HG03064 (cell line): ENCODE results near the gene DDIT4L.
"Not testable (repeated sequence)": the region's sequence is repeated elsewhere in the genome, so short reads cannot be mapped to it uniquely, and the experiment has no call there.

Experiments
- ATAC-seq: cut with Tn5 transposase; IDR thresholded peaks from one replicate; pipeline ENCODE4 v1.9.1; 2021; ENCODE audit warnings: low read depth; ENCODE audit not compliant: unreplicated experiment

DDIT4L gene, protein sequence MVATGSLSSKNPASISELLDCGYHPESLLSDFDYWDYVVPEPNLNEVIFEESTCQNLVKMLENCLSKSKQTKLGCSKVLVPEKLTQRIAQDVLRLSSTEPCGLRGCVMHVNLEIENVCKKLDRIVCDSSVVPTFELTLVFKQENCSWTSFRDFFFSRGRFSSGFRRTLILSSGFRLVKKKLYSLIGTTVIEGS

DNA sequence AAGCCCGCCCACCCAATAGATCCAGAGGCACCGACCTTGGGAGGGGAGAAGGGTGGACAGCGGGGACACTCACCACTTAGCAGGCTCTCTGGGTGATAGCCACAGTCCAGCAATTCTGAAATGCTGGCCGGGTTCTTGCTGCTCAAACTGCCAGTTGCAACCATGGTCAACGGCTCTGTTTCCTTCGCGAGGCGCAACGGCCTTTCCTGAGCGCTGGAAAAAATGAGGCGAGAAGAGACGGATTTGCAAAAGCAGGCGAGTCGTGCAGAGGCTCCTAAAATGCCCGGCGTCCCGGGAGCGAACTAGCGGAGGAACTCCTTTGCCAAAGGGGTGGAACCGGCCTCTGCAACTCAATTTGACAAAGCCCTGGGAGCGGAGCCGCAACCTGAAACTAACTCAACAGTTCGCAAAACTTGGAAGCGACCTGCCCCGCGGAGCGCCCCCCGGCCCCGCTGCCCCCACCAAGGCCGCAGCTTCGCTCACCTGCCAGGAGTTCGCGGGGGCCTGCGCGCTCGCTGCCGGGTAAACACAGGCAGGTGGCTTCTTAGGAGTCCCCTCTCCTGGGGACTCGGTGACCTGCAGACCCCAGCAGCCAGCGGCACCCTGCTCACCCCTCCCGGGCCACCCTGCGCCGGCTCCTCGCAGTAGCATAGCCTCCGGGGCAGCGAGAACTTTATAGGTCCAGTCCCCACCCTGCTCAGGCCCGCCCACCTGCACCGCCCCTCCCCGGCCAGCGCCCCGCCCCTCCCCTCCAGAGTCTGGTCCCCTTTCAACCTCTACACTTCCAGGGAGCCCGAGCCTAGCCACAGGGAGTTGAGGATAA lies at the start of gene DDIT4L:
DDIT4L (minus strand) TSS at position 649 of the 823 bp plus-strand sequence; CDS start at position 164, 485 bp downstream.
- no peak for ATAC-seq

DNA sequence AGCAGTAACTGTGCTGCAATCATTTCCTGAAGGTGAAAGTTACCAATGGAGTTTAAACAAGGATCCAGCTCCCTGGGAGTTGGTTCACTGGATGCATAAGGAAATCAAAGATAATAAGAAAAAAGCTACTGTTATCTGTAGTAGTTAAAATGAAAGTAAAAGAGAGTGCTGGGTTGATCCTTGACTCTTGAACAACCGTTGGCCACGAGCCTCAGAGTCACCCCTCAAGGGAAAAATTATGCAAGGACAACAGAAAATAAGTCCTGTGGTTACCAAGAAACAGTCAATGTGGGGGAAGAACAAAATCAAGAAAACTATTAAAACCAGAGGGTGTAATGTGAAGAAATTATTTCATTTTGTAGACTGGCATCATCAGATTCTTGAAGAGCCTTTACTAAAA lies 49.7 kb upstream of the DDIT4L start:
- ATAC-seq: no peak

- no peak for ATAC-seq
Measured at GRCh38 chr4:100224721-100225120, 34.5 kb upstream of the DDIT4L start.

DNA sequence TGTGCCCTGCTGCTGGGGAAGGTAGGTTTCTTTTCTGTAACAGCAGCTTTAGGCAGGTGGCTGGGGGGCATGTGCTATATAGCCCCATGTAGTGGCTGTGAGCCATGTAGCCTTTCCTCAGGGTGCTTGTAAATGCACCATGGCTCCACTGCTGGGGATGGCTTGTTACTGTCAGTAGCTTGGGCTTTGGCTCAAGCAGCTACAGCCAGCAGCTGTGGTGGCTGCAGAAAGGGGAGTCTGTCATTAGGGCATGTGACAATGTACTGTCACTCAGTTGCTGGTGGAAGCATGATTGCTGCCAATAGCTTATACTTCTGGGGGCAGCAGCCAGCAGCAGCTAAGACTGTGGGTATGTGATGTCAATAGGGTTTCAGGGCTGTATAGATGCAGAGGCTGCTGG lies 33.9 kb upstream of the DDIT4L start:
- no peak for ATAC-seq

GRCh38 chr4:100208964-100209363 lies 18.7 kb upstream of the DDIT4L start:
- peak; percentile 89 for ATAC-seq

DNA sequence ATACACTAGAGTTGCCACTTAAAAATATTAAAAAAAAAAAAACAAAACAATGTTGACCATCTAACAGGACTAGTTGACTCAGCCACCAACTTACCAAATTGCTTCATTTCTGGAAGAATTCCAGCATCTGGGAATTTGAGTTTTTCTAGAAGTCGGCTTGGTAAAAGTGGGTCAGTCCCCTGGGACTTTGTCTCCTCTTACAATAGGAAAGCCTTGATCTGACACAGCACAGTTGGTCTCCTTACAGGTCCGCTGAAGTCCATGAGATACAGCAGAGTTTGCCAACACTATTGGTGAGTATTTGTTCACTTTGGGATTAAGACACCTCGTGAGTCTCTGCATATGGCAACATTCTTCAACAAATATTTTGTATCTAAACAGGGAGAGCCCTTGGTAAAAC lies 18.2 kb upstream of the DDIT4L start:
- no peak for ATAC-seq

GRCh38 chr4:100206850-100207249 lies 16.6 kb upstream of the DDIT4L start:
- no peak for ATAC-seq

- no peak for ATAC-seq
Measured at GRCh38 chr4:100198061-100198460, 7.8 kb upstream of the DDIT4L start.

DNA sequence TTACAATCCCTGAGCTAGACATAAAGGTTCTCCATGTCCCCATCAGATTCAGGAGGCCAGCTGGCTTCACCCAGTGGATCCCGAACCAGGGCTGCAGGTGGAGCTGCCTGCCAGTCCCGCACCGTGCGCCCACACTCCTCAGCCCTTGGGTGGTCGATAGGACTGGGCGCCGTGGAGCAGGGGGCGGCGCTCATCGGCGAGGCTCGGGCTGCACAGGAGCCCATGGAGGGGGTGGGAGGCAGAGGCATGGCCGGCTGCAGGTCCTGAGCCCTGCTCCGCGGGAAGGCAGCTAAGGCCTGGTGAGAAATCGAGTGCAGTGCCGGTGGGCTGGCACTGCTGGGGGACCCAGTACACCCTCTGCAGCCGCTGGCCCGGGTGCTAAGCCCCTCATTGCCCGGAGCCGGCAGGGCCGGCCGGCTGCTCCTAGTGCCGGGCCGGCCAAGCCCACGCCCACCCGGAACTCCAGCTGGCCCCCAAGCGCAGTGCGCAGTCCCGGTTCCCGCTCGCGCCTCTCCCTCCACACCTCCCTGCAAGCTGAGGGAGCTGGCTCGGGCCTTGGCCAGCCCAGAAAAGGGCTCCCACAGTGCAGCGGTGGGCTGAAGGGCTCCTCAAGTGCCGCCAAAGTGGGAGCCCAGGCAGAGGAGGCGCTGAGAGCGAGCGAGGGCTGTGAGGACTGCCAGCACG lies 6.3 kb upstream of the DDIT4L start:
- ATAC-seq: not testable (repeated sequence)

- ATAC-seq: no peak
Measured at GRCh38 chr4:100190643-100191600, 654 bp upstream of the DDIT4L start.

- no peak for ATAC-seq
Measured at GRCh38 chr4:100188829-100189228, 1.4 kb downstream of the DDIT4L start.

DNA sequence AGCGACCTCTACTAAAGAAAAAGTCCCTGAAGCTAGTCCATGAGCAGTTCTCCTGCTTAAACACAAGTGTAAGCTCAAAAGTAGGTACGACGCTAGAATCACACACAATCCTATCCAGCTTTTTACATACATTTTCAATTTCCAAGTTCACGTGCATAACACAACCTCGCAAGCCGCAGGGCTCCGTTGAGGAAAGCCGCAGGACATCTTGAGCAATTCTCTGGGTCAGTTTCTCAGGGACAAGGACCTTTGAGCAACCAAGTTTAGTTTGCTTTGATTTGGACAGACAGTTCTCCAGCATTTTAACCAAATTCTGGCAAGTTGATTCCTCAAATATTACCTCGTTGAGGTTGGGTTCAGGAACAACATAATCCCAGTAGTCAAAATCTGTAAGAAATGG lies 2.5 kb downstream of the DDIT4L start:
- ATAC-seq: no peak

DNA sequence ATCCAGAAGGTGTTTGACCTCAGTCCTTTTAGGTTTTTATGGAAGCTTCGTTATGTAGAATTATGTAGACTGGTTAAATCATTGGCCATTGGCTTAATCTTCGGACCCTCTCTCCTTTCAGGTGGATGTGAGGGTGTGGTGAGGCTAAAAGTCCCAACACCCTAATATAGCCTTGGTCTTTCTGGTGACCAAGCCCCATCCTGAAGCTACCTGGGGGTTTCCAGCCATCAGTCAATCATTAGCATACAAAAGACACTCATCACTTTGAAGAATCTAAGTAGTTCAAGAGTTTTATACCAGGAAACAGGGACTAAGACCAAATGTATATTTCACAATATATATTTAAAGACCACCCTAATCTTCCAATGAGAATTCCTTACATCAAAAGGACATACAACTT lies 5.5 kb downstream of the DDIT4L start:
- ATAC-seq: no peak

- ATAC-seq: no peak
Measured at GRCh38 chr4:100177855-100178254, 12.4 kb downstream of the DDIT4L start.

DNA sequence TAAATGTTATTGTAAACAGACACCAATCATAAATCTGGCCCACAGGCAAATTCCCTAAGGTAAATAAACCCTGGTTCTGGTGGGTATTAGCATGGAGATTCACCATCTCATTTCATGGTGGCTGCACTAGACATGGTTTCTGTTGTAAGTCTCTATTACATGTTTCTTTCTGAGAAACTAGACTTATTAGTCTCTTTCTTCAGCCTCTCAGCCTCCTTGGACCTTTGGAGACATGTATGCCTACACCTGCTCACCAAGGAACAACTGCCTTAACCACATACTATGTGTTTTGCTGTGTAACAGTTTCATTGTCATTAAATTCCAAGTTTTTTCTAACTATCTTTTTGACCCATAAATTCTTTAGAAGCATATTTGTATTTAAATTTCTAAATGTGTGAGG lies 13.1 kb downstream of the DDIT4L start:
- ATAC-seq: no peak

GRCh38 chr4:100175858-100176257 lies 14.4 kb downstream of the DDIT4L start:
- no peak for ATAC-seq

- no peak for ATAC-seq
Measured at GRCh38 chr4:100174985-100175383, 15.3 kb downstream of the DDIT4L start.

- ATAC-seq: no peak
Measured at GRCh38 chr4:100170986-100171385, 19.3 kb downstream of the DDIT4L start.

DNA sequence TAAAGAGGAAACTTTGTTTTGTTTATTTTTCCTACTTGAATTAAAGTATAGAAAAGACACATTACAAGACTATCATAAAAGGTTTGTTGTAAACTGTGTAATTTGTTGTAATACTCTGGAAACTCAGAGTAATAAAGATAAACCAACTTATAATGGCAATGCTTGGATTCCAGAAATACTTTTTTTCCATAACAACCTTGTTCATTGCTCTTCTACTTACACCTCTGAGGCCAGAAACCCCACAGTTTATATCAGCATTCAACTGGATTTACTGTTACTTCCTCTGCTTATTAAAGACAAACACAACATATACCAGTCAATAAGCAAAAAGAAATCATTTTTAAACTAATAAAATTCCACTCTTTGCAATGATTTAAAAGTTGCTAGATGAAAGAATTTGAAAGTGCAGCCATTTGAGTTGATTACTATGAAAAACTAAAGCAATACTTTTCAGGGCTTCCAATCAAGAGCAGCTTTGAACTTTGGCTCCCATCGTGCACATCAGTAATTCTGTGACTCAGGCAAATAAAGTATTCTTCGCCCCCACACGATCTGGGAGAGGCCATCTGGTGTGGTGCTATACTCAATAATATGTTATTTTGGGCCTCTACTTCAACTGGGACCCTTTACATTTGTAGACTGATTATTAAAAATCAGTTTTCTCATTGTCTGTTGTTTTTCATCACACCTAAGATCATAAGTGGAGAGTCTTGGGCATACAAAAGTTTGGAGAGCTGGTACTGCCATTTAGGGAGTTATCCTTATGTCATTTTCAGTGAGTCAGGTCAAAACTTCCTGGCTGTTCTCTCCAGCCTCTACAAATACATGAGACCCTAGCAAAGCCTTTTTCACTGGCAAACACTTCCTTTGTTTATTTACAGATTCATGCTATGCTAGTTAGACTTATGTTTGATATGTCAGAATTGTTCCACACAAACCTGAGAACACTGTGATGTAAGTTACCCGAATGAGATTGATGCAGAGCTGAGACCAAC lies 20.5 kb downstream of the DDIT4L start:
- no peak for ATAC-seq
